IMR-90 (cell line): ENCODE results near the gene GPSM3. TPM values are rescaled to one million over a fixed set of nuclear protein-coding genes. Genes with fewer than 3 reads are reported as not detected.
A peak's percentile ranks its signal among the peaks of the same experiment; 100 is the strongest.

ENCODE experiments used
- ATAC-seq: fragments of 200-7000 bp; cut with Tn5 transposase; 2 replicates; pipeline ENCODE4 v1.9.1; 2020; ENCODE audit warnings: low read depth, mild to moderate bottlenecking, moderate library complexity
- BruUV-seq: library from RNA; stranded (reverse); fragments of 400-500 nt; replicated peaks from 2 replicates; lab custom pipeline; 2021; lab: Mats Ljungman, UMichigan
- CTCF ChIA-PET: fragments of 300-600 bp; formaldehyde crosslinking; extraction: SDS; loops from one replicate; lab custom pipeline; 2021; ENCODE audit warnings: antibody characterized with exemption; lab: Yijun Ruan, JAX
- POLR2A ChIA-PET: fragments of 300-600 bp; sonication (Branson Sonifier 250); formaldehyde crosslinking; loops from one replicate; lab custom pipeline; 2022; ENCODE audit warnings: antibody characterized with exemption; ENCODE audit not compliant: unreplicated experiment; lab: Charles Lee
- DNase-seq: peaks from one replicate; pipeline ENCODE4 v3.0.0; 2013
- H2AFZ ChIP-seq: replicated peaks from 2 replicates; pipeline ENCODE3; 2013; ENCODE audit warnings: low read length, mild to moderate bottlenecking; ENCODE audit not compliant: poor library complexity
- H2AK5ac ChIP-seq: 2 replicates; pipeline ENCODE4 v1.6.1; 2013; ENCODE audit warnings: low read depth, low read length, inconsistent platforms
- H2AK9ac ChIP-seq: replicated peaks from 2 replicates; pipeline ENCODE3; 2013; ENCODE audit warnings: mild to moderate bottlenecking, low read depth, low read length, moderate library complexity; ENCODE audit not compliant: poor library complexity
- H2BK120ac ChIP-seq: 2 replicates; pipeline ENCODE4 v1.6.1; 2013; ENCODE audit warnings: low read depth, low read length, inconsistent platforms
- H2BK15ac ChIP-seq: 3 replicates; pipeline ENCODE4 v1.6.1; 2013; ENCODE audit warnings: low read depth, low read length, inconsistent platforms
- H2BK20ac ChIP-seq: 2 replicates; pipeline ENCODE4 v1.6.1; 2013; ENCODE audit warnings: low read depth, mild to moderate bottlenecking, inconsistent platforms, low read length, moderate library complexity
- H2BK5ac ChIP-seq: 2 replicates; pipeline ENCODE4 v1.6.1; 2013; ENCODE audit warnings: mild to moderate bottlenecking, low read depth, low read length, inconsistent platforms; ENCODE audit not compliant: poor library complexity, severe bottlenecking
- H3K14ac ChIP-seq: replicated peaks from 2 replicates; pipeline ENCODE4 v1.6.1; 2013; ENCODE audit warnings: low read depth, low read length, inconsistent platforms
- H3K18ac ChIP-seq: 2 replicates; pipeline ENCODE4 v1.6.1; 2013; ENCODE audit warnings: low read depth, low read length, control low read depth
- H3K23ac ChIP-seq: 2 replicates; pipeline ENCODE4 v1.6.1; 2013; ENCODE audit warnings: low read depth, low read length, inconsistent platforms
- H3K27ac ChIP-seq: 2 replicates; pipeline ENCODE4 v1.5.1; 2013; ENCODE audit warnings: mild to moderate bottlenecking, control low read depth, low read length; ENCODE audit not compliant: insufficient read depth
- H3K27me3 ChIP-seq: 2 replicates; pipeline ENCODE4 v1.6.1; 2013; ENCODE audit warnings: low read length; ENCODE audit not compliant: control insufficient read depth, insufficient read depth
- H3K36me3 ChIP-seq: 2 replicates; pipeline ENCODE4 v1.6.1; 2013; ENCODE audit warnings: low read length, mixed read lengths; ENCODE audit not compliant: control insufficient read depth, insufficient read depth
- H3K4ac ChIP-seq: 2 replicates; pipeline ENCODE4 v1.6.1; 2013; ENCODE audit warnings: low read depth, low read length, inconsistent platforms
- H3K4me1 ChIP-seq: 2 replicates; pipeline ENCODE4 v1.6.1; 2013; ENCODE audit warnings: low read length, mixed read lengths; ENCODE audit not compliant: control insufficient read depth, insufficient read depth
- H3K4me2 ChIP-seq: 2 replicates; pipeline ENCODE4 v1.6.1; 2013; ENCODE audit warnings: low read depth, mild to moderate bottlenecking, control low read depth, low read length, moderate library complexity
- H3K4me3 ChIP-seq: 2 replicates; pipeline ENCODE4 v1.5.1; 2013; ENCODE audit warnings: low read depth, mild to moderate bottlenecking, control low read depth, low read length, moderate library complexity; ENCODE audit not compliant: insufficient read depth
- H3K56ac ChIP-seq: 2 replicates; pipeline ENCODE4 v1.6.1; 2013; ENCODE audit warnings: low read length, inconsistent platforms; ENCODE audit not compliant: insufficient read depth; ENCODE audit errors: extremely low read depth
- H3K79me1 ChIP-seq, 2 experiments: 2 replicates each; pipeline ENCODE4 v1.6.1; 2013; ENCODE audit warnings: low read length in 2 of 2, inconsistent platforms in 1 of 2, low read depth in 1 of 2
- H3K9ac ChIP-seq: 2 replicates; pipeline ENCODE4 v1.6.1; 2013; ENCODE audit warnings: low read depth, low read length, control low read depth
- H3K9me1 ChIP-seq: 2 replicates; pipeline ENCODE4 v1.6.1; 2013; ENCODE audit warnings: low read length, inconsistent platforms; ENCODE audit not compliant: insufficient read depth
- H3K9me3 ChIP-seq: 2 replicates; pipeline ENCODE4 v1.6.1; 2013; ENCODE audit warnings: low read length; ENCODE audit not compliant: control insufficient read depth, insufficient read depth
- H4K20me1 ChIP-seq: 2 replicates; pipeline ENCODE4 v1.6.1; 2013; ENCODE audit warnings: low read length, inconsistent platforms; ENCODE audit not compliant: insufficient read depth
- H4K5ac ChIP-seq: 2 replicates; pipeline ENCODE4 v1.6.1; 2013; ENCODE audit warnings: mild to moderate bottlenecking, low read depth, low read length, control low read depth
- H4K8ac ChIP-seq, 2 experiments: 2 replicates each; pipeline ENCODE4 v1.6.1; 2013; ENCODE audit warnings: low read depth in 2 of 2, low read length in 2 of 2, control low read depth in 1 of 2, inconsistent platforms in 1 of 2
- H4K91ac ChIP-seq: 2 replicates; pipeline ENCODE4 v1.6.1; 2013; ENCODE audit warnings: low read depth, low read length, inconsistent platforms; ENCODE audit not compliant: insufficient read depth
- BHLHE40 ChIP-seq: fragments of 150-350 bp; IDR thresholded peaks from 2 replicates; pipeline ENCODE4 v1.6.1; 2016; ENCODE audit warnings: mild to moderate bottlenecking, low read depth, low read length
- CHD1 ChIP-seq: IDR thresholded peaks from 2 replicates; pipeline ENCODE4 v1.6.1; 2012; ENCODE audit warnings: low read depth, low read length, improper control_type of control experiment
- ELK1 ChIP-seq: fragments of 150-350 bp; IDR thresholded peaks from 2 replicates; pipeline ENCODE4 v1.6.1; 2016; ENCODE audit warnings: low read depth, mild to moderate bottlenecking, low read length, moderate library complexity, borderline replicate concordance
- FOS ChIP-seq: fragments of 150-350 bp; IDR thresholded peaks from 2 replicates; pipeline ENCODE4 v1.6.1; 2016; ENCODE audit warnings: low read depth, low read length
- MAFK ChIP-seq: IDR thresholded peaks from 2 replicates; pipeline ENCODE4 v1.6.1; 2012; ENCODE audit warnings: low read depth, low read length, improper control_type of control experiment
- MAZ ChIP-seq: IDR thresholded peaks from 2 replicates; pipeline ENCODE4 v1.6.1; 2012; ENCODE audit warnings: low read depth, mild to moderate bottlenecking, low read length, improper control_type of control experiment, moderate library complexity, borderline replicate concordance
- MXI1 ChIP-seq: IDR thresholded peaks from 2 replicates; pipeline ENCODE4 v1.6.1; 2012; ENCODE audit warnings: low read depth, mild to moderate bottlenecking, low read length, moderate library complexity, borderline replicate concordance
- NFE2L2 ChIP-seq: fragments of 150-350 bp; IDR thresholded peaks from 2 replicates; pipeline ENCODE4 v1.6.1; 2016; ENCODE audit warnings: low read depth, mild to moderate bottlenecking, low read length
- POLR2A ChIP-seq: IDR thresholded peaks from 2 replicates; pipeline ENCODE4 v1.6.1; 2012; ENCODE audit warnings: mild to moderate bottlenecking, low read depth, low read length
- RAD21 ChIP-seq: IDR thresholded peaks from 2 replicates; pipeline ENCODE4 v1.6.1; 2012; ENCODE audit warnings: low read length, improper control_type of control experiment
- RCOR1 ChIP-seq: IDR thresholded peaks from 2 replicates; pipeline ENCODE4 v1.6.1; 2012; ENCODE audit warnings: mild to moderate bottlenecking, low read length, improper control_type of control experiment; ENCODE audit not compliant: insufficient replicate concordance
- RFX5 ChIP-seq: IDR thresholded peaks from 2 replicates; pipeline ENCODE4 v1.8.0; 2012; ENCODE audit warnings: low read depth, mild to moderate bottlenecking, low read length, moderate library complexity
- SMC3 ChIP-seq: fragments of 150-350 bp; IDR thresholded peaks from 2 replicates; pipeline ENCODE4 v1.6.1; 2016; ENCODE audit warnings: low read depth, mild to moderate bottlenecking, antibody characterized with exemption, low read length, moderate library complexity
- WGBS, 2 experiments: methylation state at CpG; one replicate each; pipeline versions ENCODE4 v1.1.5 to v1.1.7; 2013; ENCODE audit warnings: missing lambda C conversion rate in 2 of 2; ENCODE audit not compliant: insufficient read length in 1 of 2; ENCODE audit errors: extremely low coverage in 2 of 2; 5-methylcytosine and 5-hydroxymethylcytosine counted together
- dilution Hi-C: fragments of 300-500 bp; cut with HindIII; formaldehyde crosslinking; loops from one replicate; pipeline ENCODE4 v1.14.3; 2018; ENCODE audit warnings: low sequenced_read_pairs; ENCODE audit not compliant: unreplicated experiment
- in situ Hi-C: fragments of 300-500 bp; cut with MboI; formaldehyde crosslinking; loops from 3 replicates; pipeline ENCODE4 v1.14.3; 2019; ENCODE audit warnings: low sequenced_read_pairs, inconsistent platforms, mixed read lengths
- intact Hi-C: fragments of 100-400 bp; cut with micrococcal nuclease; formaldehyde crosslinking; loops from 2 replicates; pipeline ENCODE4 v1.10.0; 2022
- polyA plus RNA-seq, 3 experiments: library from polyadenylated mRNA; depleted of rRNA; stranded (reverse); fragments of >200 nt; gene quantifications; 2 replicates each; pipeline ENCODE4 v1.2.3, GENCODE V29; 2012; ENCODE audit warnings: low replicate concordance in 1 of 3
- total RNA-seq: library from RNA; depleted of rRNA; stranded (reverse); fragments of >200 nt; gene quantifications from 2 replicates; pipeline ENCODE4 v1.2.3, GENCODE V29; 2012
- TF ChIP-seq, protein P1 (sequence below): conservative IDR thresholded peaks from 2 replicates; pipeline ENCODE4 v1.5.1; 2012; ENCODE audit warnings: mild to moderate bottlenecking, low read depth, low read length, improper control_type of control experiment
- TF ChIP-seq, protein P2 (sequence below): fragments of 150-350 bp; IDR thresholded peaks from 2 replicates; pipeline ENCODE4 v1.6.1; 2017; ENCODE audit warnings: mild to moderate bottlenecking, antibody characterized with exemption, low read length, low read depth

GPSM3 gene
- total and polyA plus RNA-seq, 2 of the 4 experiments (the other 2 are of a cell fraction): 3.0 to 9.8 TPM

GRCh38 chr6:32168807-32169591, 23.4 kb downstream of the GPSM3 start:
- Histone ChIP-seq H4K8ac (no peak overlapping the region), H2BK20ac (no peak overlapping the region)
- peak; percentile 49 for ATAC-seq

More at GRCh38 chr6:32168807-32169591, 23.4 kb downstream of the GPSM3 start:
- ChIA-PET CTCF (no interaction called here), POLR2A (no interaction called here)
- Histone ChIP-seq H3K18ac (no peak overlapping the region), H3K9me1 (peaks cover 21% of the 10 kb centered on the region), H3K4me3 (no peak overlapping the region), H3K14ac (no peak overlapping the region), H3K79me1 (peaks cover 14 to 38% of the 10 kb centered on the region in 2 experiments; a peak in 3 of 4 replicates), H3K4me2 (no peak overlapping the region), H4K91ac (no peak overlapping the region), H3K27ac (no peak overlapping the region), H3K9ac (no peak overlapping the region), H3K9me3 (no peaks in the 10 kb centered on the region), H2BK15ac (no peak overlapping the region), H2AFZ (no peak overlapping the region), H2BK5ac (no peak overlapping the region), H4K20me1 (no peaks in the 10 kb centered on the region), H4K5ac (no peak overlapping the region), H3K4ac (no peak overlapping the region), H3K56ac (no peak overlapping the region), H2AK5ac (no peak overlapping the region), H2AK9ac (no peak overlapping the region), H3K36me3 (peaks cover 53% of the 10 kb centered on the region), H3K4me1 (peaks cover 3% of the 10 kb centered on the region), H2BK120ac (no peak overlapping the region), H3K27me3 (no peaks in the 10 kb centered on the region), H3K23ac (no peak overlapping the region)
- TF ChIP-seq FOS (no peak), MXI1 (no peak), RCOR1 (no peak), ELK1 (no peak), CHD1 (no peak), MAFK (no peak), BHLHE40 (no peak), POLR2A (no peak), NFE2L2 (no peak), MAZ (no peak; the same call in 1 of the 2 replicates), RAD21 (no peak), SMC3 (no peak), RFX5 (no peak)
- TF ChIP-seq, protein P1, sequence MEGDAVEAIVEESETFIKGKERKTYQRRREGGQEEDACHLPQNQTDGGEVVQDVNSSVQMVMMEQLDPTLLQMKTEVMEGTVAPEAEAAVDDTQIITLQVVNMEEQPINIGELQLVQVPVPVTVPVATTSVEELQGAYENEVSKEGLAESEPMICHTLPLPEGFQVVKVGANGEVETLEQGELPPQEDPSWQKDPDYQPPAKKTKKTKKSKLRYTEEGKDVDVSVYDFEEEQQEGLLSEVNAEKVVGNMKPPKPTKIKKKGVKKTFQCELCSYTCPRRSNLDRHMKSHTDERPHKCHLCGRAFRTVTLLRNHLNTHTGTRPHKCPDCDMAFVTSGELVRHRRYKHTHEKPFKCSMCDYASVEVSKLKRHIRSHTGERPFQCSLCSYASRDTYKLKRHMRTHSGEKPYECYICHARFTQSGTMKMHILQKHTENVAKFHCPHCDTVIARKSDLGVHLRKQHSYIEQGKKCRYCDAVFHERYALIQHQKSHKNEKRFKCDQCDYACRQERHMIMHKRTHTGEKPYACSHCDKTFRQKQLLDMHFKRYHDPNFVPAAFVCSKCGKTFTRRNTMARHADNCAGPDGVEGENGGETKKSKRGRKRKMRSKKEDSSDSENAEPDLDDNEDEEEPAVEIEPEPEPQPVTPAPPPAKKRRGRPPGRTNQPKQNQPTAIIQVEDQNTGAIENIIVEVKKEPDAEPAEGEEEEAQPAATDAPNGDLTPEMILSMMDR: no peak
- TF ChIP-seq, protein P2, sequence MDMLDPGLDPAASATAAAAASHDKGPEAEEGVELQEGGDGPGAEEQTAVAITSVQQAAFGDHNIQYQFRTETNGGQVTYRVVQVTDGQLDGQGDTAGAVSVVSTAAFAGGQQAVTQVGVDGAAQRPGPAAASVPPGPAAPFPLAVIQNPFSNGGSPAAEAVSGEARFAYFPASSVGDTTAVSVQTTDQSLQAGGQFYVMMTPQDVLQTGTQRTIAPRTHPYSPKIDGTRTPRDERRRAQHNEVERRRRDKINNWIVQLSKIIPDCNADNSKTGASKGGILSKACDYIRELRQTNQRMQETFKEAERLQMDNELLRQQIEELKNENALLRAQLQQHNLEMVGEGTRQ: no peak
- in situ Hi-C loops: no loop called here
- WGBS, 2 experiments: 93% methylated on average over 5 of the region's 11 CpGs; no CpG with 5 or more reads in 1 of the 2 experiments
- peak; percentile 12 for DNase-seq
- intact Hi-C loops: no loop called here
- dilution Hi-C loops: no loop called here
- no TSS peak for BruUV-seq
